Measurements from ENCODE around the gene CNKSR3. TPM values are rescaled to one million over a fixed set of nuclear protein-coding genes. Genes with fewer than 3 reads are reported as not detected.

CNKSR3 gene
- total and polyA plus RNA-seq, 5 donors from 2014 or later: 0.25 TPM; not detected in 4

- H3K36me3 Mint-ChIP-seq: no peaks in the 10 kb centered on the region
- H3K27me3 Mint-ChIP-seq: no peaks in the 10 kb centered on the region
- no peak for DNase-seq
- no peaks in the 10 kb centered on the region for H3K4me1 Mint-ChIP-seq
- Histone ChIP-seq H3K27me3 (ENCODE audit: control insufficient read depth, insufficient read depth, low read length) (no peaks in the 10 kb centered on the region), H3K36me3 (ENCODE audit: control insufficient read depth, insufficient read depth, low read length) (no peaks in the 10 kb centered on the region), H3K9me3 (ENCODE audit: control insufficient read depth in 2 of 2, low read length in 2 of 2) (no peaks in the 10 kb centered on the region), H3K4me1 (ENCODE audit: control insufficient read depth, insufficient read depth, low read length, poor library complexity, severe bottlenecking) (no peaks in the 10 kb centered on the region), H3K27ac (ENCODE audit: insufficient read depth, low read length, poor library complexity, severe bottlenecking) (no peak overlapping the region), H3K4me3 (ENCODE audit: low read depth, low read length) (no peak overlapping the region)
- peaks cover 0 to 2% (median 0%) of the 10 kb centered on the region in 7 donors for H3K9me3 Mint-ChIP-seq
- H3K4me3 Mint-ChIP-seq: no peak overlapping the region
- no peak for ATAC-seq (ENCODE audit: low read depth in 2 of 2)
- no peak overlapping the region for H3K27ac Mint-ChIP-seq
These were observed 46.7 kb downstream of the CNKSR3 start for GRCh38 chr6:154463573-154464419.

DNA sequence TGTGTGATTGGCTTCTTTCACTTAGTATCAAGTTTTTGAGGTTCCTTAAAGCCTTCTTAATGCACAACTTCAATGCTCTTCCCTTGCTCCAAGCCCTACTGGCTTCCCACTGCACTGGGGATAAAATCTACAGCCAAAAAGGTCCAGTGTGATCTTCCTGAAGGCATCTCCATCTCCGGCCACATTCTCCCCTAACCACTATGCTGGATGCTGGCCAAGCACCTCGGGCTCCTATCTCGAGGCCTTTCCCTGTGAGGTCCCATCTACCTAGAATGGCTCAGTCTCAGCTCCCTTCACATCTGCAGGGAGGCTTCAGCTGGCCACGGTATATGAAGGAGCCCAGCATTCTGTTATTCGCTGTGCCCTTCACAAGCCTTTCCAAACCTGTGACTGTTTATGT lies 48.1 kb downstream of the CNKSR3 start:
- Mint-ChIP-seq H3K36me3 (no peaks in the 10 kb centered on the region), H3K4me1 (no peaks in the 10 kb centered on the region), H3K4me3 (no peak overlapping the region), H3K27ac (no peak overlapping the region), H3K27me3 (no peaks in the 10 kb centered on the region), H3K9me3 (peaks cover 0 to 2% (median 0%) of the 10 kb centered on the region in 7 donors)
- Histone ChIP-seq H3K4me3 (ENCODE audit: low read depth, low read length) (no peak overlapping the region), H3K9me3 (ENCODE audit: control insufficient read depth in 2 of 2, low read length in 2 of 2) (no peaks in the 10 kb centered on the region), H3K36me3 (ENCODE audit: control insufficient read depth, insufficient read depth, low read length) (no peaks in the 10 kb centered on the region), H3K4me1 (ENCODE audit: control insufficient read depth, insufficient read depth, low read length, poor library complexity, severe bottlenecking) (no peaks in the 10 kb centered on the region), H3K27ac (ENCODE audit: insufficient read depth, low read length, poor library complexity, severe bottlenecking) (no peak overlapping the region), H3K27me3 (ENCODE audit: control insufficient read depth, insufficient read depth, low read length) (no peaks in the 10 kb centered on the region)
- DNase-seq: no peak
- ATAC-seq (ENCODE audit: low read depth in 2 of 2): no peak

DNA sequence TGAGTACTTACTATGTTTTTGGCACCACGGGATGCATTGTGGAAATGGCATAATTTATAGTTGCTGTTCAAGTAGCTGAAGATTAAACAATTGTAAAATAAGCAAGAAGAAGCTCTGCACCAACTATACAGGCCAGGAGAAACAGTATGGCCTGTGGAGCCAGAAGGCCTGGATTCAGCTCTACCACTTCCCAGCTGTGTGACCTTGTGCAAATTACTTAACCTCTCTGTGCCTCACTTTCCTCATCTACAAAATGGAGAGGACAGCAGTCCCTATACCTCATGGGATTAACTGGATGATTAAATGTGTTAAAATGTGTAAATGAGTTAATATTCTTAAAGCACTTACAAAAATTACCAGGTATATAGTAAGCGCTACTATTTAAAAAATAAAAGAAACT lies 49.1 kb downstream of the CNKSR3 start:
- H3K27ac ChIP-seq (ENCODE audit: insufficient read depth, low read length, poor library complexity, severe bottlenecking): no peak overlapping the region
- no peaks in the 10 kb centered on the region for H3K4me1 Mint-ChIP-seq
- H3K27ac Mint-ChIP-seq: no peak overlapping the region
- no peaks in the 10 kb centered on the region for H3K36me3 Mint-ChIP-seq
- no peak overlapping the region for H3K4me3 Mint-ChIP-seq
- no peaks in the 10 kb centered on the region for H3K9me3 ChIP-seq (ENCODE audit: control insufficient read depth in 2 of 2, low read length in 2 of 2)
- no peak overlapping the region for H3K4me3 ChIP-seq (ENCODE audit: low read depth, low read length)
- DNase-seq: no peak
- H3K27me3 ChIP-seq (ENCODE audit: control insufficient read depth, insufficient read depth, low read length): no peaks in the 10 kb centered on the region
- no peak for ATAC-seq (ENCODE audit: low read depth in 2 of 2)
- no peaks in the 10 kb centered on the region for H3K27me3 Mint-ChIP-seq
- H3K9me3 Mint-ChIP-seq: no peaks in the 10 kb centered on the region
- H3K36me3 ChIP-seq (ENCODE audit: control insufficient read depth, insufficient read depth, low read length): no peaks in the 10 kb centered on the region
- no peaks in the 10 kb centered on the region for H3K4me1 ChIP-seq (ENCODE audit: control insufficient read depth, insufficient read depth, low read length, poor library complexity, severe bottlenecking)

DNA sequence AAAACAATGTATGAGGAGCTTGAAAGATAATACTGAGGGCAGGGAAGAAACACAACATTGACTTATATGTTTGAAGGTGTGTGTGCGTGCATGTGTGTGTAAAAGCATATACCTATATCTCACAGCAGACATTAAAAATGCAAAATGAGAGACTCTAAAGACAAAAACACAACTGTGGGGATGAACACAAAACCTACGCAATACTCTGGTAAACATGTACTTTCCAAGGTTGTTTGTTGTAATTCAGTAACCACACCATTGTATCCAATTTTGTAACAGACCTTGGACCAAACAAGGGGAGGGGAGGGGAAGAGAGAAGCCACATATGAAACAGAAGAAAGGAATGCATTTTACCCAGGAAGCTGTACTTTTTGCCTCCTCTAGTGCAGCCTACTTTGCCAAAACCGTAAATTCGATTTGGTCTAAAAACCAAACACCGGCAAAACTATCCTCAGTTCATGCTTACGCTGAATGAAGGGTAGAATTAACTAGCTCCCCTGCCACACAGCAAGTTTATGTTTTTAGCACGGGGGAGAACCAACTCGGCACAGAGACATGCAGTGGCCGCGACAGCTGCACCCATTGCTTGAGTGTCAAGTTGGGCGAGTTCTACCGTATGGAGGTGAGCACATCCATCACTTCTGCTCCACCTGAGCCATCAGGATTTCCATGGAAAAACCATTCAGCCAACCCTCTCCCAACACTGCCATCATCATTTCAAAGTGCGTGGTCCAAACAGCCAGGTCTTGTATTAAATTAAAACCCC lies 50.0 kb downstream of the CNKSR3 start:
- no peak overlapping the region for H3K27ac ChIP-seq (ENCODE audit: insufficient read depth, low read length, poor library complexity, severe bottlenecking)
- Mint-ChIP-seq H3K27me3 (peaks cover 2% of the 10 kb centered on the region), H3K4me1 (no peaks in the 10 kb centered on the region), H3K4me3 (no peak overlapping the region), H3K27ac (no peak overlapping the region), H3K9me3 (no peaks in the 10 kb centered on the region), H3K36me3 (no peaks in the 10 kb centered on the region)
- H3K4me1 ChIP-seq (ENCODE audit: control insufficient read depth, insufficient read depth, low read length, poor library complexity, severe bottlenecking): no peaks in the 10 kb centered on the region
- no peaks in the 10 kb centered on the region for H3K9me3 ChIP-seq (ENCODE audit: control insufficient read depth in 2 of 2, low read length in 2 of 2)
- no peaks in the 10 kb centered on the region for H3K36me3 ChIP-seq (ENCODE audit: control insufficient read depth, insufficient read depth, low read length)
- no peak overlapping the region for H3K4me3 ChIP-seq (ENCODE audit: low read depth, low read length)
- ATAC-seq (ENCODE audit: low read depth in 2 of 2): no peak
- DNase-seq: no peak
- no peaks in the 10 kb centered on the region for H3K27me3 ChIP-seq (ENCODE audit: control insufficient read depth, insufficient read depth, low read length)

- Mint-ChIP-seq H3K27ac (no peak overlapping the region), H3K9me3 (no peaks in the 10 kb centered on the region), H3K4me3 (no peak overlapping the region), H3K27me3 (peaks cover 4% of the 10 kb centered on the region), H3K4me1 (no peaks in the 10 kb centered on the region), H3K36me3 (no peaks in the 10 kb centered on the region)
- Histone ChIP-seq H3K9me3 (ENCODE audit: control insufficient read depth in 2 of 2, low read length in 2 of 2) (no peaks in the 10 kb centered on the region), H3K36me3 (ENCODE audit: control insufficient read depth, insufficient read depth, low read length) (no peaks in the 10 kb centered on the region), H3K4me1 (ENCODE audit: control insufficient read depth, insufficient read depth, low read length, poor library complexity, severe bottlenecking) (no peaks in the 10 kb centered on the region), H3K27ac (ENCODE audit: insufficient read depth, low read length, poor library complexity, severe bottlenecking) (no peak overlapping the region), H3K27me3 (ENCODE audit: control insufficient read depth, insufficient read depth, low read length) (no peaks in the 10 kb centered on the region), H3K4me3 (ENCODE audit: low read depth, low read length) (no peak overlapping the region)
- no peak for ATAC-seq (ENCODE audit: low read depth in 2 of 2)
- DNase-seq: no peak
These were observed 51.0 kb downstream of the CNKSR3 start for GRCh38 chr6:154459513-154459912.

DNA sequence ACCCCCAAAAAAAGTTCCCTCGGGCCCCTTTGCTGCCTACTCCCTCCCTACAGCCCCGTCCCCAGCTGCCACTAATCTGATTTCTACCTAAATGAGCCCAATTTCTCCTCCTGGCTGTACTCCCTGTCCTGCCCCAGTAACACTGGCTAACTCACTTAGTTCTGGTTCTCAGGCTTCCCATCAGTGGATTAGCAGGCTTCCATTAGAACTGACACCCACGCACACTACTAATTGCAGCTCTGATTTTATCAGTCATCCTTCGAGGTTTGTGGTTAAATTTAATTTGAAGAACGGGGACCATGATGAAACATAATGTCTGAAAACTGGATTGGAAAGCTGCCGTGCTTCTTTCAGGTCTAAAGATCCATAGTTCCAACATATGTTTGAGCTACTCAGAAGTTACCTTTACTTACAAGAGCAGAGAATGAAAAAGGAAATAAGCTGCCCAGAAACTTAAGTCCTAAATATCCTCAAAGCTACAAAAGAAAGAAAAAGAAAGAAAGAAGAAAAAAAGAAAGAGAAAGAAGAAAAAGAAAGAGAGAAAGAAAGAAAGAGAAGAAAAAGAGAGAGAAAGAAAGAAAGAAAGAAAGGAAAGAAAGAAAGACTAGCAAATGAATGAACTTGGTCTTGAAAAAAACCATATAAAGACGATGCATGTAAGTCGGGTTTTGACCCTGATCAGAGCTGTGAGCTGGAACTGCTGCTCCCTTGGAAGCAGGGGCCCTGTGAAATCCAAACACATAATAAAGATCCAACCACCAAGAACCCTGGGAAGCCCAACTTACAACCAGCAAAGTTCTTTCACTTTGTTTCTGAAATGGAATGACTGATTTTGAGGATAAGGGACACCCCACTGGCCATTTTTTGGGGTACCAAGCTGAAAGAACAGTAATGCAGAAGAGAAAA lies 51.7 kb downstream of the CNKSR3 start:
- DNase-seq: no peak
- H3K9me3 Mint-ChIP-seq: no peaks in the 10 kb centered on the region
- Histone ChIP-seq H3K27me3 (ENCODE audit: control insufficient read depth, insufficient read depth, low read length) (no peaks in the 10 kb centered on the region), H3K4me3 (ENCODE audit: low read depth, low read length) (no peak overlapping the region), H3K9me3 (ENCODE audit: control insufficient read depth in 2 of 2, low read length in 2 of 2) (no peaks in the 10 kb centered on the region), H3K4me1 (ENCODE audit: control insufficient read depth, insufficient read depth, low read length, poor library complexity, severe bottlenecking) (no peaks in the 10 kb centered on the region), H3K27ac (ENCODE audit: insufficient read depth, low read length, poor library complexity, severe bottlenecking) (no peak overlapping the region), H3K36me3 (ENCODE audit: control insufficient read depth, insufficient read depth, low read length) (no peaks in the 10 kb centered on the region)
- peaks cover 4% of the 10 kb centered on the region for H3K27me3 Mint-ChIP-seq
- no peaks in the 10 kb centered on the region for H3K36me3 Mint-ChIP-seq
- no peak overlapping the region for H3K4me3 Mint-ChIP-seq
- H3K27ac Mint-ChIP-seq: no peak overlapping the region
- ATAC-seq (ENCODE audit: low read depth in 2 of 2): no peak
- H3K4me1 Mint-ChIP-seq: no peaks in the 10 kb centered on the region

DNA sequence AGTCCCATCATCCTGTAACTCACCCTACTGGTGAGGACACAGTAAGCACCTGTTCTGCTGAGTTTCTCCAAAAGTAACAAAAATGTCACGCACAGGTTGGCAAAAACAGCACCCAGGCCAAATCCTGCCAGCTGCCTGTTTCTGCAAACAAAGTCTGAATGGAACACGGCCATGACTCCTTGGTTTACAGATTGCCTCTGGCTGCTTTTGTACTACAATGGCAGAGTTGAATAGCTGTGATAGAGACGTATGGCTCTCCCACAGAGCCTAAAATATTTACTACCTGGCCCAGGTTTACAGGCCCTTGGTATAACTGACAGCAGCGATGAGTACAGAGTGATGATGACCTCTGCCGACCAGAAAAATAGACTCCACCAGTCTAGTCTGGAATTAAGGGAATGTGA lies 52.6 kb downstream of the CNKSR3 start:
- Mint-ChIP-seq H3K36me3 (no peaks in the 10 kb centered on the region), H3K9me3 (no peaks in the 10 kb centered on the region), H3K27ac (no peak overlapping the region), H3K4me1 (no peaks in the 10 kb centered on the region), H3K4me3 (no peak overlapping the region), H3K27me3 (peaks cover 4% of the 10 kb centered on the region)
- no peak for ATAC-seq (ENCODE audit: low read depth in 2 of 2)
- no peaks in the 10 kb centered on the region for H3K36me3 ChIP-seq (ENCODE audit: control insufficient read depth, insufficient read depth, low read length)
- no peak overlapping the region for H3K27ac ChIP-seq (ENCODE audit: insufficient read depth, low read length, poor library complexity, severe bottlenecking)
- no peak for DNase-seq
- H3K9me3 ChIP-seq (ENCODE audit: control insufficient read depth in 2 of 2, low read length in 2 of 2): no peaks in the 10 kb centered on the region
- no peak overlapping the region for H3K4me3 ChIP-seq (ENCODE audit: low read depth, low read length)
- H3K27me3 ChIP-seq (ENCODE audit: control insufficient read depth, insufficient read depth, low read length): no peaks in the 10 kb centered on the region
- no peaks in the 10 kb centered on the region for H3K4me1 ChIP-seq (ENCODE audit: control insufficient read depth, insufficient read depth, low read length, poor library complexity, severe bottlenecking)
